Erythroblast (primary cell): Measurements from ENCODE around the gene TRAF7.

Experiments
- GATA1 ChIP-seq: IDR thresholded peaks from 2 replicates; pipeline ENCODE4 v1.6.1; 2011; ENCODE audit warnings: low read depth, mild to moderate bottlenecking, control low read depth, low read length, moderate library complexity
- POLR2A ChIP-seq: IDR thresholded peaks from 2 replicates; pipeline ENCODE4 v1.6.1; 2011; ENCODE audit warnings: mild to moderate bottlenecking, low read length

- TF ChIP-seq POLR2A (no peak), GATA1 (no peak)
Measured at GRCh38 chr16:2161911-2162310, 6.3 kb downstream of the TRAF7 start.
